NT2/D1 (cell line): Measurements from ENCODE around the gene CACNG4.

Experiments used
- YY1 ChIP-seq: IDR thresholded peaks from 2 replicates; pipeline ENCODE4 v1.6.1; 2011; ENCODE audit not compliant: insufficient read length, insufficient read depth
- ZNF274 ChIP-seq: IDR thresholded peaks from 2 replicates; pipeline ENCODE4 v1.6.1; 2011; ENCODE audit warnings: mild to moderate bottlenecking, low read depth, low read length

GRCh38 chr17:67007266-67007665 is 42.8 kb downstream of the CACNG4 start:
- no peak for TF ChIP-seq ZNF274
- TF ChIP-seq YY1, result no peak
